GM03348 (cell line): Measurements from ENCODE around the gene PEX26.
A peak's percentile ranks its signal among the peaks of the same experiment; 100 is the strongest.
"Not testable (repeated sequence)": the region's sequence is repeated elsewhere in the genome, so short reads cannot be mapped to it uniquely, and the experiment has no call there.

Source experiments
- DNase-seq: peaks from one replicate; pipeline ENCODE4 v3.0.0; 2012; ENCODE audit warnings: low spot score

PEX26 gene

DNA sequence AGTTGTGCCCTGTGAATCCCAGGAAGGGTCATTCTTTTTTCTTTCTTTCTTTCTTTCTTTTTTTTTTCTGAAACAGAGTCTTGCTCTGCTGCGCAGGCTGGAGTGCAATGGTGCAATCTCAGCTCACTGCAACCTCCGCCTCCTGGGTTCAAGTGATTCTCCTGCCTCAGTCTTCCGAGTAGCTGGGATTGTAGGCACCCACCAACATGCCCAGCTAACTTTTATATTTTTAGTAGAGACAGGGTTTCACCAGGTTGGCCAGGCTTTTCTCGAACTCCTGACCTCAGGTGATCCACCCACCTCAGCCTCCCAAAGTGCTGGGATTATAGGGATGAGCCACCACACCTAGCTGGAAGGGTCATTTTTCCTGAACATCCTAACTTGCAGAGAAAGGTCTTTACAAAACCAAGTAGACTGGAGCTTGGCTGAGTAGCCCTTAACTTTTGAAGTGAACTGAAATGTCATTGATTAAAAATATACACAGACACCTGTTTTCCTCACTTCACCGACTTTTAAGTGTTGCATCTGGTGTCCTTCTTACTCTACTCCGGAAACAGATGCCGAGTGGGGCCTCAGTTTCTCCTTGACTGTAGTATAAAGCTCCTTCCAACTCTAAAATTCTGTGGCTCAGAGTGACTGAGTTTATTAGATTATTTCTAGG is 6.4 kb upstream of the PEX26 start:
- DNase-seq, result not testable (repeated sequence)

DNA sequence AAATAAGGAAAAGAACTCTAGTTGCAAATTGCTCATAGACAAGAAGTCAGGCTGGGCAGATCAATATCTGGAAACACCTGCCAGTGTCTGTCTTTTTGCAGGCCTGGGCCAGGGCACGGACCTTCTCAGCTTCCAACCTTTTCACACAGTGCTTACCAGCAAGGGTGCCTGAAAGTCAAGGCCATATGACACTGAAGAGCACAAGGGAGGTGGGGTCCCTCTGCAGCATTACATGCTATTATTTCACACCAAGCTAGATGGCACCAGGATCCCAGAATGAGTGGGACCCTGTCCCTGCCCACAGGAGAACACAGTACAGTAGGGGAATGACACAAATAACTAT is 5.9 kb upstream of the PEX26 start:
- no peak for DNase-seq

DNA sequence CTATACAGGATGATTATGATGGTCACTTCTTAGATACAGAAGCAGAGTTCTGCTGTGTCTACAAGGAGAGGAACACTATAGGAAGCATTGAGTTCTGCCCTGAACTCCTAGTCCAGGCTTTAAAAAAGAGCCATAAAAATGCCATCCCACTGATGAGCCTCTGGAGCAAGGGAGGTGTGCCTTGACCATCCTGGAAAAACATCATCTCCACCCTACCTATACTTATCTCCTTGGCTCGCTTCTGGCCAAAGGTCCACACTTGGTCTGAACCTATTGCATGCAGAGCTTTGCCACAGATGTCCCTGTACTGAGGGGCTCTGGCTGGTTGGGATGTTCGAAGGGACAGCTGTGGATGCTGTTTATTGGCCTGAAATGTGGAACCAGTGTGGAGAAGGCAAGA is 4.3 kb upstream of the PEX26 start:
- no peak for DNase-seq

DNA sequence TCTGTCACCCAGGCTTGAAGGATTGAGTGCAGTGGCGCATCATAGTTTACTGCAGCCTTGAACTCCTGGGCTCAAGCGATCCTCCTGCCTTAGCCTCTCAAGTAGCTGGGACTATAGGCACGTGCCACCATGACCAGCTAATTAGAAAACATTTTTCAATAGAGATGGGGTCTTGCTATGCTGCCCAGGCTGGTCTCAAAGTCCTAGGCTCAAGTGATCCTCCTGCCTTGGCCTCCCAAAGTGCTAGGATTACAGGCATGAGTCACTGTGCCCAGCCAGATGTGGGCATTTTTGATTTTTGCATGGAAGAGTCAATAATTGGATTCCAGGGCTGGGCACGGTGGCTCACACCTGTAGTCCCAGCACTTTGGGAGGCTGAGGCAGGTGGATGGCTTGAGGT is 3.9 kb upstream of the PEX26 start:
- DNase-seq, result not testable (repeated sequence)

DNA sequence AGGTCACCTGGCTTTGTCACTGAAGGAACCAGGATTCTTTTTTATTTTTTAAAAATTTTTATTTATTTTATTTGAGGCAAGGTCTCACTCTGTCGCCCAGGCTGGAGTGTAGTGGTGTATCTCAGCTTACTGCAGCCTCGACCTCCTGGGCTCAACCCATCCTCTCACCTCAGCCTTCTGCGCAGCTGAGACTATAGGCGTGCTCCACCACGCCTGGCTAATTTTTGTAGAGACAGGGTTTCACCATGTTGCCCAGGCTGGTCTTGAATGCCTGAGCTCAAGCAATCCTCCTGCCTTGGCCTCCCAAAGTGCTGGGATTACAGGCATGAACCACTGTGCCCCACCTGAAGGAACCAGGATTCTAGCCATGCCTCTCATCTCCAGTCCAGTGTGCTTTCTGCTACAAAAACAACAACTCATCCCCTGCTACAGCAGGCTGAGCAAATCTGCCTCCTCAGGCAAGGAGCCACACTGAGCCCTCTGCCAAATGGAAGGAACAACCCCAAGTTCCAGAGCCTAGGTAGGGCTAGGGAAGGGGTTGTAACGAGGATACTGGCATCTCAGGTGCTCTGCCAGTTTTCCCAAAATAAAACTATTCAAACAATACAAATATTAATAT is 2.6 kb upstream of the PEX26 start:
- DNase-seq, result no peak

DNA sequence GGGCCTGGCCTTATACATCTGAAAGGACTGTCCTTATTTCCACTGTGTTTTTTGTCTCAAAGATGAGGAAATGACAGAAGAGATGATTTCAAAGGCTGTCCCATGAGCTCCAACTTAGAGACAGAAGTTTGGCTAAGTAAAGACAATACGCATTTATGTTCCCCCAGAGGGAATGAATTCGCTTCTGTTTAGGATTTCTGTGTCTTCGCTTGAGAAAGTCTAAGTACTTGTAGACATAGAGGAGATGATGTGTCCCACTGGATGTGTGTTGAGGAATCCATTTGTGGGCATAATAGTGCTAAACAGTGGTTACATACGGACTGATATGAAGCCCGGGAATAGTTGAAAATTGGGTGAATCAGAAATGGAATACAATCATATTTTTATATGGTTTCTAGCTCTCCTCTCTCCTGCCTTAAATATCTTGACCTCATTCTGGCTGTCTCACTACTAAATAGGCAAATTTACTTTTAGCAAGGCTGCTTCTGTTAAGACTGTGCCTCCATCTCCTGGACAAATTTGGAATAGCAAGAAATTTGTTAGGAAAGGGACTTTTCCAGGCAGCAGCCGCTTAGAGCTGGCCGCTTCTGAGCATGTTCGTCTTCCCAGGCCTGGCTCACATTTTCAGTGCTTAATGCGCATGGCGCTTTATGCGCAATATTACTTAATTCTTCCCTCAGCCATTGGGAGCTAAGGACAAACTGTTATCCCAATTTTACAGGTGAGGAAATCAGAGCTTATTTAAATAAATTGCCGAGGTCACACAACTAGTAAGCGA is 1.9 kb upstream of the PEX26 start:
- peak; percentile 83 for DNase-seq

DNA sequence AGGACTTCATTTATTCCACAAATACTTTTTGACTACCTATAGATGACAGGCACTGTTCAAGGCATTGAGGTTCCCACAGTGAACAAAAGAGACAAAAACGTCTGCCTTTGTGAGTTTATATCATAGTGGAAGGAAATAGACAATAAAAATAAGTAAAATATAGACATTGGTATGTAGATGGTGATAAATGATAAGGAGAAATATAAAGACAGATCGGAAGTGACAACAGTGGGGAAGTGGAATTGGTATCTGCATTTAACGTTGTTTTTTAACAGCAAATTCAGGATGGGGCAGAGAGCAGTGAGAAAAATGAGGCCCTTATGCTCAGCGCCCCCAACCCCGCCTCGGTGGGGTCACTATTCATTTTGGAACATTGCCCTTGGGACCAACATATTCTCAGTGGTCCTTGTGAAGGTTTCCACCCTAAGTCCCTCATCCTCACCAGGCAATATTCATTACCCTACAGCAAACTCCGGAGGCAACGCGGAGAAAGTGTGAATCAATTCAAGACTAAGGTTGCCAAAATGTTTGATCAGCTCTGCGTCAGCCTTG is 627 bp upstream of the PEX26 start:
- DNase-seq, result no peak

DNA sequence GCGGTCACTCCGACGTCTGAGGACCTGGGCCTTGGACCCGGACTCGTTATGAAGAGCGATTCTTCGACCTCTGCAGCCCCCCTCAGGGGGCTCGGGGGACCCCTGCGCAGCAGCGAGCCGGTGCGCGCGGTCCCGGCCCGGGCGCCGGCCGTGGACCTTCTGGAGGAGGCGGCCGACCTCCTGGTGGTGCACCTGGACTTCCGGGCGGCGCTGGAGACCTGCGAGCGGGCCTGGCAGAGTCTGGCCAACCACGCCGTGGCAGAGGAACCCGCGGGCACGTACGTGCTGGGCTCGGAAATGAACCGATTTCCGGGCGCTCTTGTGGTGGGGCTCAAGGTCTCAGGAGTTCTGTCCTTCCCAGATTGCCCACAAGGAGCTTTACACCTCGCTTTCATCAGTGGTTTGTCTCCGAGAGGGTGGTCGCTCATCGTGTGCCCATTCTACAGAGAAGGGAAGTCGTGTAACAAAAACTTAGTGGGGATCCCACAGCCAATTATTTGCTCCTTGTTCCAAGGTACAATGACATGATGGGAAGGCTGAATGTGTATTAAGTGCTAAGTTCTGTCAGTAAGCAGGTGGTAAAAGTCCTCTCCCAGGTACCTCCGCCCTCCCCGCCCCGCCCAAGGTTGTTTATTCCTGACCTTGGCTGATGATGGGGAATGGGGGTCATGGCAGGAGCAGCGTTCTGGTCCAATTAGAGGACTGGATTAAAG is 695 bp downstream of the PEX26 start:
- DNase-seq, result peak; percentile 45

DNA sequence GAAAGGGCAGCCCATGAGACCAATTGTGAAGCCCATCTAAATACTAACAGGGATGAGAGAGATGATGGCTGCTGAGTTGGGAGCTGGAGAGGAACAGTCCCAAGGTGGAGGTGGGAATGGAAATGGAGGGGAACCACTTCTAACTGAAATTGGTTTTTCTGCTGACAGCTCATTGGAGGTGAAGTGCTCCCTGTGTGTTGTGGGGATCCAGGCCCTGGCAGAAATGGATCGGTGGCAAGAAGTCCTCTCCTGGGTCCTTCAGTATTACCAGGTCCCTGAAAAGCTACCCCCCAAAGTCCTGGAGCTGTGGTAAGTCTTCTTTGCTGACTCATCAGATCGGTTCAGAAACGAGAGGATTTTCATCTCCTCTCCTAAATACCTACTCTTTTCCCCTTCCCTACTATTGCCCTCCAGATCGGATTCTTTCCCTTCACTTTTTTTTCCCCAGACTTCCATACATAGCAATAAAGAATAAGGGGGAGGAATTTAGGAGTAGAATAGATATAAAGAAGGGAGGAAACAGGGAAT is 2.0 kb downstream of the PEX26 start:
- DNase-seq, result no peak

DNA sequence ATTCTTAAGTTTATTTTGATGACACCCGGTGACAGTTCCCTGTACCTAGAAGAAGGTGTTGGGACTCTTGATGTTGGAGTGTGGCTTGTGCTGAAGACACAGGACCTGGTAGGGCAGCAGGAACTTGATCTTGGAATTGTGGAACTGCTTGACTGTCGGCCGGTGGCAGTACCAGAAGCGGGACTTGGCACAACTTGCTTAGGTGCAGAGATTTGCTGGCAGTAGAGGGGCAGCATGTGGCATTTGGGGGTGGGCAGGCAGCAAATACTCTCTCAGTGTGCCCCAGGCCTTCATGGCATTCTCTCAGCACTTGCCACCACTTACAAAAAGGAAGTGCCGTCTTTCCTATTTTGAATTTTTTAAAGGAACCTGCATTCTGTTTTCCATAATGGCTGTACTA is 3.6 kb downstream of the PEX26 start:
- DNase-seq, result no peak

DNA sequence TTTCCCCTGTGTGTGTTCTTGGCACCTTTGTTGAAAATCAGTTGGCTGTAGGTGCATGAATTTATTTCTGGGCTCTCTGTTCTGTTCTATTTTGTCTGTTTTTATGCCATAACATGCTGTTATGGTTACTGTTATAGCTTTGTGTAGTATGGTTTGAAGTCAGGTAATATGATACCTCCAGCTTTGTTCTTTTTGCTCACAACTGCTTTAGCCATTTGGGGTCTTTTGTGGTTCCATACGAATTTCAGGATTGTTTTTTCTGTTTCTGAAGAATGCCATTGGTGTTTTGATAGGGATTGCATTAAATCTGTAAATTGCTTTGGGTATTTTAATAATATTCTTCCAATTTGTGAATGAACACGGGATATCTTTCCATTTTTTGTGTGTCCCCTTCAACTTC is 4.7 kb downstream of the PEX26 start:
- no peak for DNase-seq

DNA sequence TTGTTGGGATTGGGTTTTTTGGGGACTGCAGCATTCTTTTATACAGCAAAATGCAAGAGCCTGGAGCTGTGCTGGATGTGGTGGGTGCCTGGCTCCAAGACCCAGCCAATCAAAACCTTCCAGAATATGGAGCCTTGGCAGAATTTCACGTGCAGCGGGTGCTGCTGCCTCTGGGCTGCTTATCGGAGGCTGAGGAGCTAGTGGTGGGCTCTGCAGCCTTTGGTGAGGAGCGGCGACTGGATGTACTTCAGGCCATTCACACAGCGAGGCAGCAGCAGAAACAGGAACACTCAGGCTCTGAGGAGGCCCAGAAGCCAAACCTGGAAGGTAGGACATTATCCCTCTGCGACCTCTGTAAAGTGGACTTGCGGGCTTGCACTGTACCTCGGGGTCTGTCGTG is 5.6 kb downstream of the PEX26 start:
- no peak for DNase-seq

DNA sequence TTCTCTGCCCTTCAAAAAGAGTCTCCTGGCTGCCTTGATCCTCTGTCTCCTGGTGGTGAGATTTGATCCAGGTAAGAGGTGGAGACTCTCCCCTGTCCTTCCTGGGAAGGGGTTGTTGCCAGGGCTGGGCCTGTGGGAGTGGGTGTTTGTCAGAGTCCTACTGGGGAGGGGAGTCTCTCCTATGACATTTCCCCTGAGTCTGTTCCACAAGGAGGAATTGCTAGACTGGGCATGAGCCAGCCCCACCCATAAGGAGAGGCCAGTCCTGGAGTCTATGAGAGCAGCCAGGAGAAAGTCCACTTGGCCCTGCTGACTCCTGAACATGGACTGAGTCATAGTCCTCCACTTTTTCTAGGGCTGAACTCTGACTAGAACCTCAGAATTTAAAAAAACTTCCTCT is 7.4 kb downstream of the PEX26 start:
- peak; percentile 42 for DNase-seq

DNA sequence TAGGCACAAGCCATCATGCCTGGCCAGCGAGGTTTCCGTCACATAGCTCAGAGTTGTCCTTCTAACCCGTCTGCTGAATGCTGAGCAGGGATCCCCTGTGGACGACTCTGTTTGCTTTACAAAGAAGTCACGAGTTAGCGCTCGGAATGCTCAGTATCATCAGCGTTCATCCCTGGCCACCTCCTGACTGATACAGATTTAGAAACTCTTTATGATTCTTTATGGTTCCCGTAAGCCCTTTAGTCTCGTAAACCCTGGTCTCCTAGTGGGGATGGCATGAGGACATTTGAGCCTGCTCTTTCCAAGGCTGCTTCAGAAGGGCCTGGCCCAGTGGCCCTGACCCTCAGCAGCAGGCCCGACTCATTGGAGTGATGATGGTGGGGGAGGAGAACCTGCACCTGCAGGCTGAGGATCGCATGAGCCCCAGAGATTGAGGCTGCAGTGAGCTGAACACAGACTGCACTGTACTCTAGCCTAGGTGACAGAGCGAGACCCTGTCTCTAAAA is 9.6 kb downstream of the PEX26 start:
- no peak for DNase-seq

DNA sequence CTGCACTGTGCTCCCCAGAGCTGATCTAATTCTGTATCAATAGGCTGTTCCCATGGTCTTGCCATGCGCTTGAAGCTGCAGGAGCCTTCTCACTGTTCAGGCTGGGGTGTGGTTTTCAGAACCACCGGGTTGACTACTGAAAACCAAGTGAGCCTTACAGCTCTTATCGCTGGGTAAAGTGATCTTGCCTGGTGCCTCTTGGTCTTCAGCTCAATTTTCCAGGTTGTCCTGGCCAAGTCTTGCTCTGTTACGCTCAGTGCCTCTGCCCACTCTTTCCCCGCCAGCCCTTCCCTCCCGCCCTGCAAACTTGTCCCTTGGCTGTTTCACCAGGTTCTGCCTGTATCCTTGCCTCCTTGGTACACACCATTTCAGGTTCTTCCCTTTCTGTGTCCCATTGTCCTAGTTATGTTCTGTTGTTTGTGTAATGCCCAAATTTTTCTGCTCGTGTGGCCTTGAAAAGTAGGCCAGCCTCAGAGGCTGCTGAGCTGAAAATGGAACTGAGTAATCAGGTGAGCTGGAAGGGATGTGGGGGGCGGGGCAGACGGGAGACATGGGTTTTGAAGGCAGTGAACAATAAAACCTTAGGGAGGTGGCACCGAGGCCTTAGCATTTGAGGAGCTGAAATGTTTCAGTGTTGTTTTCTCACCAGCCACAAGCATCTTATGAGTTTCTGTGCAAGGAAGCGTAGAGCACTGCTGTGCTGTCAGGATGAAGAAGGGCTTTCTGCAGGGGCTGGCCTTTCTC is 11.2 kb downstream of the PEX26 start:
- no peak for DNase-seq

DNA sequence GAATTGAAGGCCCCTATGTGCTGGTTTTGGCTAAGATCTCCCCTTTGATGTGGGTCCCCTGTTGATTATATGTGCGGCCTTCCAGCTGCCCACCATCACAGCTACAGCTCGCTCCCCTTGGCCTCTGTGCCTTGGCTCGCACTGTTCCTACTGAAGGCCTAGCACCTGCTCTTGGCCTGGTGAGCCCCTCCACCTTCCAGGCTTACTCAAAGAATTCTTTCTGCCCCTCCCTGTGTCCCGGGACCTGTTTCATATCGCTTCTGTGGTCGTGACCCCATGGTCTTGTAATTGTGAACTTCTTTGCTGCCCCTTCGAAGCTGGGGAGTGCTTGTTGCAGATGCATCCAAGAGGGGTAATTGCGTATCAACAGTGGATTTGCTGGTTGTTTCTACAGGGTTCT is 12.5 kb downstream of the PEX26 start:
- DNase-seq, result no peak

DNA sequence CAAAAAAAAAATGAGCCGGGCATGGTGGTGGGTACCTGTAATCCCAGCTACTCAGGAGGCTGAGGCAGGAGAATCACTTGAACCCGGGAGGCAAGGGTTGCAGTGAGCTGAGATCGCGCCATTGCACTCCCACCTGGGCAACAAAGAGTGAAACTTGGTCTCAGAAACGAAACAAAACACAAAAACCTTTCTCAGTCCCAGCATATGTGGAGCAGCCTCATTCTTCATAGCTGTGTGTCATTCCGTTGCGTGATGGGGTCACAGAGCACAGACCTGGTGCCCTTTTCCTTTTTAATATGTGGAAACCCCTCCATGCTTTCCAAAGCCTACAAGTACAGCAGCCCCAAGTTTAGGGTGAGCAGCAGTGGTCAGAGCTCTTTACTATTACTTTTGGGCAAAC is 13.7 kb downstream of the PEX26 start:
- DNase-seq, result no peak

DNA sequence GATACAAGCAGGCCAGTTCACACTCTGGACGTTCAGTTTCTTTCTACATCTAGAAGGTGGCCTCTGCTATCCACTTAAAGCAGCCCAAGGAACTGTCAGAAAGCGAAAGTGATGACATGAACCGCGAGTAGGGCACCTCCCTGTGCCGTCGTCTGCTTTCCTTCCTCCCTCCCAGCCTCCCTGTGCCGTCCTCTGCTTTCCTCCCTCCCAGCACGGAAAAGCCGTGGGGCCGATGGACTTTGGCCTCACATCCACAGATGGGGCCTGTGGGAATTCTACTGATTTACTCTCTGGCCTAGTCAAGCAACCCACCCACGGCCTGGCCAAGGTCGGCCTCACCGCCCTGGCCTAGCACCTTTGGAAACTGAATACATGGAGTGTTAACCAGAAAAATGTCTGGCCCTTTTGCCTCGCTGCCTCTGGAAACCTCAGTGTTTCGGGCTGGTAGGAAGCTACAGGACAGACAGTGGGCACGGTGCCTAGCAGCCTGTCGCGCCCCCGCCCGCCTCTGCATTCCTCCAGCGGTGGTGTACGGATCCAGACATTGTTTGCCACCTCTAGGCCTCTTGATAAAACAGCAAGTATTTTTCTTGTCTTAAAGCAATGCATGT is 14.2 kb downstream of the PEX26 start:
- peak; percentile 82 for DNase-seq

DNA sequence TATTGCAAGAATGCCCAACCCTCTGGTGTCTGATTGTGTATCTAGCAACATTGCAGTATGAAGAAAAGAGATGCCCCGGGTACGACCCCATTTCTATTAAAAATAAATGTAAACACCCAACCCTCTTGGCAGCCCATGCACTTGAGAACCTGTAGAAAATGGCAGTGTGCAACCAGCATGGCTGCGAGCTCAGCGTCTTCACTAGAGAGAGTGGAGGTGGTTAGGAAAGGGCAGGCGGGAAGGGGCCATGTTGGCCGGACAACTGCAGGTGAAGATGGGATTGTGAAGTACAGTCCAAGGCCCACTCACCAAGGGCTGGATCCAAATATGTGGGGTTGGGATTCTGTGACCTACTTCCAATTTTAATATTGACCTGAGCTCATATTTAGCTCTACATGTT is 15.9 kb downstream of the PEX26 start:
- no peak for DNase-seq

DNA sequence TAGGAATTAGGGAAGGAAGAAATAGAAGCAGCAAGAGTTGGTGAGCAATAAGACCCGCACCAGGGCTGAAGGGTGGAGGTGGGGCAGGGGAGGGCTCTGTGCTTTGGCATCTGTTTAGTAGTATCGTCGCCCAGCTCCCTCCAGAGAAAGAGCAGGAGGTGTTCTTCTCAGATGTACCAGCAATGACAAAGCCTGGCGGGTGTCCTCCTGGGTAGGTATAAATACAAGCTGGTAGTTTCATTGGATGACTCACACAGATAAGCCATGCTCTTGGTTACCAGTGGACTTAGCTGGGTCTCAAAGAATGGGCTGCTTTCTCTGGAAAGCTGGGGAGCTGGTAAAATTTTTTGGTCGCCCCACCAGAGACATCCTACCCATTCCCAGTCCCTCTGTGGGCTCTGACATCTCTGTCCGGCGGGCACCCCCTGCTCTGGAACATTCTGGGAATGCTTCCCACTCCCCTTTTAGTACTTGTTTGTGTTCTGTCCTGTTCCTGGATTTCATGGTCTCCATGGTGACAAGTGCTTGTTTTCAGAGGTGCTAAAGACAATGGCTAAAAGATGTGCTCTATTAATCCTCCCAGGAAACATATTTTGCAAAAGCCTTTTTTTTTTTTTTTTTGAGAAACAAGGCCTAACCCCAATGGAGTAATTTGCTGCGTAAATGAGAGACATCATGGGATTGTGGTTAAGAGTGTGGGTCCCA is 17.5 kb downstream of the PEX26 start:
- no peak for DNase-seq
